DND-41 (cell line): ENCODE measurements around the gene ZNF732.

Source experiments
- ATAC-seq: fragments of 200-7000 bp; cut with Tn5 transposase; 3 replicates; pipeline ENCODE4 v1.9.1; 2021; ENCODE audit warnings: low read depth; ENCODE audit not compliant: insufficient read depth
- DNase-seq: peaks from one replicate; pipeline ENCODE4 v3.0.0-alpha.2; 2020
- H2AFZ ChIP-seq: 2 replicates; pipeline ENCODE4 v1.6.0; 2012; ENCODE audit warnings: low read depth, low read length
- H3K27ac ChIP-seq: 2 replicates; pipeline ENCODE4 v1.5.1; 2012; ENCODE audit warnings: low read length, inconsistent platforms
- H3K27me3 ChIP-seq: fragments of 200-600 bp; sonication (generic); 2 replicates; pipeline ENCODE4 v1.6.0; 2012; ENCODE audit warnings: low read length, mild to moderate bottlenecking, inconsistent platforms; ENCODE audit not compliant: insufficient read depth, poor library complexity
- H3K36me3 ChIP-seq: 2 replicates; pipeline ENCODE4 v1.5.1; 2012; ENCODE audit warnings: low read length, inconsistent platforms; ENCODE audit not compliant: insufficient read depth
- H3K4me1 ChIP-seq: 2 replicates; pipeline ENCODE4 v1.5.1; 2012; ENCODE audit warnings: mild to moderate bottlenecking, low read length; ENCODE audit not compliant: insufficient read depth
- H3K4me2 ChIP-seq: 2 replicates; pipeline ENCODE4 v1.6.0; 2012; ENCODE audit warnings: mild to moderate bottlenecking, moderate library complexity, low read length, inconsistent platforms; ENCODE audit not compliant: insufficient read depth
- H3K4me3 ChIP-seq, 2 experiments: fragments of 200-600 bp in 1 of 2; shearing (Covaris generic) in 1 of 2; 2 replicates each; pipeline ENCODE4 v1.5.1; 2012 to 2016; ENCODE audit warnings: inconsistent platforms in 2 of 2, low read length in 2 of 2, mild to moderate bottlenecking in 2 of 2, low read depth in 1 of 2, moderate library complexity in 1 of 2
- H3K79me2 ChIP-seq: 2 replicates; pipeline ENCODE4 v1.6.0; 2012; ENCODE audit warnings: low read length, inconsistent platforms; ENCODE audit not compliant: insufficient read depth
- H3K9ac ChIP-seq: 2 replicates; pipeline ENCODE4 v1.6.0; 2012; ENCODE audit warnings: low read depth, mild to moderate bottlenecking, inconsistent platforms, low read length, moderate library complexity
- H3K9me3 ChIP-seq: 2 replicates; pipeline ENCODE4 v1.5.1; 2012; ENCODE audit warnings: low read length, moderate library complexity, mild to moderate bottlenecking, inconsistent platforms; ENCODE audit not compliant: insufficient read depth, severe bottlenecking
- H4K20me1 ChIP-seq: 2 replicates; pipeline ENCODE4 v1.6.0; 2012; ENCODE audit warnings: low read length; ENCODE audit not compliant: insufficient read depth
- CTCF ChIP-seq: IDR thresholded peaks from 2 replicates; pipeline ENCODE4 v1.5.1; 2012; ENCODE audit warnings: borderline replicate concordance, low read length, moderate library complexity, mild to moderate bottlenecking; ENCODE audit not compliant: poor library complexity, severe bottlenecking; ENCODE audit errors: extremely low read depth
- EZH2 ChIP-seq: IDR thresholded peaks from 3 replicates; pipeline ENCODE4 v1.6.1; 2012; ENCODE audit warnings: borderline replicate concordance, low read depth, mild to moderate bottlenecking, moderate library complexity, low read length, inconsistent platforms; ENCODE audit not compliant: severe bottlenecking

ZNF732 gene

GRCh38 chr4:337932-338758, 32.9 kb upstream of the ZNF732 start:
- Histone ChIP-seq H3K79me2 (peaks cover 61% of the 10 kb centered on the region), H3K4me2 (peak overlapping the region; percentile 66), H3K9ac (peak overlapping the region; percentile 83), H3K4me1 (peaks cover 23% of the 10 kb centered on the region), H3K27ac (peak overlapping the region; percentile 91), H3K9me3 (peaks cover 56% of the 10 kb centered on the region), H4K20me1 (no peaks in the 10 kb centered on the region), H3K4me3 (peak overlapping the region; percentile 33 to 70; a peak in 3 of 4 replicates), H3K36me3 (peaks cover 54% of the 10 kb centered on the region), H2AFZ (peak overlapping the region; percentile 97), H3K27me3 (no peaks in the 10 kb centered on the region)
- DNase-seq (peak; percentile 71), ATAC-seq (peak; percentile 66)
- TF ChIP-seq CTCF (no peak), EZH2 (no peak)

- H3K4me3 ChIP-seq = peak within 1 kb of the TSS; percentile 33 to 70; a peak in 3 of 4 replicates
- H3K36me3 ChIP-seq = peaks cover 46% of the 10 kb centered on the region
- ATAC-seq = peak; percentile 96
- H3K9ac ChIP-seq = peak within 1 kb of the TSS; percentile 83
- peaks cover 49% of the 10 kb centered on the region for H3K9me3 ChIP-seq
- H4K20me1 ChIP-seq = no peaks in the 10 kb centered on the region
- peak within 1 kb of the TSS; percentile 91 for H3K27ac ChIP-seq
- H3K4me1 ChIP-seq = peaks cover 23% of the 10 kb centered on the region
- peak within 1 kb of the TSS; percentile 66 for H3K4me2 ChIP-seq
- no peaks in the 10 kb centered on the region for H3K27me3 ChIP-seq
- peak; percentile 95 for DNase-seq
- peak within 1 kb of the TSS; percentile 97 for H2AFZ ChIP-seq
- peaks cover 53% of the 10 kb centered on the region for H3K79me2 ChIP-seq
- no peak for TF ChIP-seq EZH2
- TF ChIP-seq CTCF = no peak
Measured at GRCh38 chr4:337143-337931, 32.1 kb upstream of the ZNF732 start, which contains the start of gene ZNF141. Gene ZNF141 (plus strand): TSS chr4:337814. CDS start chr4:337984, 170 bp downstream.

- peak overlapping the region; percentile 66 for H3K4me2 ChIP-seq
- peaks cover 23% of the 10 kb centered on the region for H3K4me1 ChIP-seq
- peaks cover 47% of the 10 kb centered on the region for H3K9me3 ChIP-seq
- H3K27me3 ChIP-seq = no peaks in the 10 kb centered on the region
- peak overlapping the region; percentile 91 for H3K27ac ChIP-seq
- H3K36me3 ChIP-seq = peaks cover 41% of the 10 kb centered on the region
- H3K9ac ChIP-seq = peak overlapping the region; percentile 83; the same call in 1 of the 2 replicates
- ATAC-seq (no peak), DNase-seq (no peak)
- H2AFZ ChIP-seq = peak overlapping the region; percentile 97
- no peak for TF ChIP-seq CTCF
- TF ChIP-seq EZH2 = no peak
- peak overlapping the region in 1 of 2 experiments; percentile 70; a peak in 2 of 4 replicates for H3K4me3 ChIP-seq
- peaks cover 48% of the 10 kb centered on the region for H3K79me2 ChIP-seq
- H4K20me1 ChIP-seq = no peaks in the 10 kb centered on the region
Measured at GRCh38 chr4:336893-337142, 31.5 kb upstream of the ZNF732 start.
